Erythroblast (primary cell): ENCODE measurements around the gene RASGRP4.

Source experiments
- DNase-seq, 2 experiments: peaks; one replicate each; lab custom pipeline; 2025; lab: John Stamatoyannopoulos, UW
- GATA1 ChIP-seq: IDR thresholded peaks from 2 replicates; pipeline ENCODE4 v1.6.1; 2011; ENCODE audit warnings: low read depth, mild to moderate bottlenecking, control low read depth, low read length, moderate library complexity
- POLR2A ChIP-seq: IDR thresholded peaks from 2 replicates; pipeline ENCODE4 v1.6.1; 2011; ENCODE audit warnings: mild to moderate bottlenecking, low read length

RASGRP4 gene

GRCh38 chr19:38453596-38453995 is 27.6 kb upstream of the RASGRP4 start:
- DNase-seq: no peak
- TF ChIP-seq POLR2A: no peak
- TF ChIP-seq GATA1: no peak

GRCh38 chr19:38452430-38453366 is 26.7 kb upstream of the RASGRP4 start:
- no peak for TF ChIP-seq POLR2A
- TF ChIP-seq GATA1: no peak
- DNase-seq: no peak

GRCh38 chr19:38451629-38452028 is 25.6 kb upstream of the RASGRP4 start:
- DNase-seq: no peak
- TF ChIP-seq POLR2A: no peak
- no peak for TF ChIP-seq GATA1

GRCh38 chr19:38451036-38451435 is 25.0 kb upstream of the RASGRP4 start:
- DNase-seq: no peak
- no peak for TF ChIP-seq POLR2A
- TF ChIP-seq GATA1: no peak

GRCh38 chr19:38449518-38449917 is 23.5 kb upstream of the RASGRP4 start:
- DNase-seq: no peak

GRCh38 chr19:38448225-38448624 is 22.2 kb upstream of the RASGRP4 start:
- TF ChIP-seq POLR2A (no peak), GATA1 (no peak)
- no peak for DNase-seq

More at GRCh38 chr19:38449518-38449917, 23.5 kb upstream of the RASGRP4 start:
- no peak for TF ChIP-seq GATA1
- no peak for TF ChIP-seq POLR2A

- TF ChIP-seq GATA1: no peak
- no peak for DNase-seq
These were observed 19.3 kb upstream of the RASGRP4 start for GRCh38 chr19:38445362-38445761.

GRCh38 chr19:38444026-38444425 is 18.0 kb upstream of the RASGRP4 start:
- DNase-seq: no peak
- TF ChIP-seq GATA1 (no peak), POLR2A (no peak)

- DNase-seq: no peak
- TF ChIP-seq GATA1 (no peak), POLR2A (no peak)
These were observed 17.5 kb upstream of the RASGRP4 start for GRCh38 chr19:38443458-38443999.

- TF ChIP-seq GATA1 (no peak), POLR2A (no peak)
- DNase-seq: no peak
These were observed 16.7 kb upstream of the RASGRP4 start for GRCh38 chr19:38442736-38443135.

- DNase-seq: no peak
- TF ChIP-seq POLR2A (no peak), GATA1 (no peak)
These were observed 15.8 kb upstream of the RASGRP4 start for GRCh38 chr19:38441657-38442348.

GRCh38 chr19:38440592-38440991 is 14.6 kb upstream of the RASGRP4 start:
- no peak for DNase-seq
- TF ChIP-seq GATA1 (no peak), POLR2A (no peak)

GRCh38 chr19:38437917-38438316 is 11.9 kb upstream of the RASGRP4 start:
- TF ChIP-seq GATA1: no peak
- TF ChIP-seq POLR2A: no peak
- no peak for DNase-seq

GRCh38 chr19:38437295-38437694 is 11.3 kb upstream of the RASGRP4 start:
- TF ChIP-seq GATA1 (no peak), POLR2A (no peak)
- DNase-seq: no peak
